ENCODE data around the gene PRPF6. TPM values are rescaled to one million over a fixed set of nuclear protein-coding genes. Genes with fewer than 3 reads are reported as not detected.

PRPF6 gene
- total and polyA plus RNA-seq, 2 donors (not counting 3 experiments of a cell fraction or from before 2014, with no cell fraction given): 35.3 to 67.4 TPM

GRCh38 chr20:64033981-64034493 is 53.1 kb downstream of the PRPF6 start:
- DNase-seq (ENCODE audit: low read depth, low spot score) (no peak), FAIRE-seq (no peak)
- Histone ChIP-seq H3K9me3 (replicated peaks; ENCODE audit: control insufficient read depth, insufficient read depth, low read length) (no peaks in the 10 kb centered on the region), H2AFZ (ENCODE audit: low read depth, low read length) (no peak overlapping the region), H4K20me1 (replicated peaks; ENCODE audit: control insufficient read depth, extremely low read depth, insufficient read depth, low read length) (no peaks in the 10 kb centered on the region), H3K27me3 (ENCODE audit: control insufficient read depth in 2 of 2, insufficient read depth in 2 of 2, low read length in 2 of 2) (no peaks in the 10 kb centered on the region), H3K4me3 (replicated peaks in 1 of 3; ENCODE audit: insufficient read depth in 1 of 3, low read depth in 1 of 3, low read length in 3 of 3) (no peak overlapping the region), H3K9ac (replicated peaks; ENCODE audit: extremely low read depth, insufficient read depth, low read length) (no peak overlapping the region), H3K4me1 (ENCODE audit: control insufficient read depth, extremely low read depth, insufficient read depth, low read length) (peaks cover 7% of the 10 kb centered on the region), H3K9me1 (replicated peaks; ENCODE audit: control insufficient read depth, extremely low read depth, insufficient read depth, low read length) (no peaks in the 10 kb centered on the region), H3K79me2 (ENCODE audit: control insufficient read depth, insufficient read depth, low read length) (no peaks in the 10 kb centered on the region), H3K4me2 (ENCODE audit: insufficient read depth, low read length) (no peak overlapping the region), H3K27ac (ENCODE audit: insufficient read depth, low read depth, low read length) (no peak overlapping the region), H3K36me3 (ENCODE audit: control insufficient read depth in 2 of 2, extremely low read depth in 1 of 2, insufficient read depth in 2 of 2, low read length in 2 of 2) (peaks cover 5 to 23% of the 10 kb centered on the region in 2 experiments)
- TF ChIP-seq POLR2A (IDR thresholded peaks at IDR 0.05; ENCODE audit: low read depth, low read length) (no peak), EZH2 (IDR thresholded peaks at IDR 0.05; ENCODE audit: borderline replicate concordance, low read depth, low read length, severe bottlenecking) (no peak), MYC (IDR thresholded peaks at IDR 0.05; ENCODE audit: low read depth, low read length) (no peak), GATA2 (IDR thresholded peaks at IDR 0.05; ENCODE audit: insufficient read depth, insufficient read length, low read depth, low read length) (no peak), JUN (IDR thresholded peaks at IDR 0.05; ENCODE audit: borderline replicate concordance, insufficient read depth, insufficient read length, low read depth) (no peak), MAX (IDR thresholded peaks at IDR 0.05; ENCODE audit: insufficient read depth, insufficient read length) (no peak), POLR2AphosphoS5 (IDR thresholded peaks at IDR 0.05; ENCODE audit: insufficient read depth, low read depth, low read length) (no peak), CTCF (IDR thresholded peaks at IDR 0.05; ENCODE audit: extremely low read depth in 1 of 2, insufficient read depth in 1 of 2, low read depth in 1 of 2, low read length in 2 of 2) (no peak), FOS (IDR thresholded peaks at IDR 0.05; ENCODE audit: borderline replicate concordance, insufficient read depth, low read length) (no peak)
- intact Hi-C loops (cut with micrococcal nuclease): no loop called here
- no TSS peak for BruUV-seq (replicated peaks)
- ChIA-PET CTCF (interaction anchor here (1.3 to 1.7 kb wide), 2 partner anchors 20 to 23 kb away, joined by 3 to 6 read pairs; no protein-coding TSS in a partner anchor), POLR2A (no interaction called here)
- dilution Hi-C loops (cut with MboI; ENCODE audit: extremely low pct_ligation_motif_present, low sequenced_read_pairs): no loop called here
